Neural cell (in vitro differentiated cells): ENCODE data around the gene AP4S1. TPM values are rescaled to one million over a fixed set of nuclear protein-coding genes. Genes with fewer than 3 reads are reported as not detected.

Experiments
- H2AFZ ChIP-seq: fragments of 200-600, 300-800 bp; sonication (generic), shearing (Covaris generic); 2 replicates; pipeline ENCODE4 v1.6.0; 2014; ENCODE audit warnings: low read depth, mild to moderate bottlenecking, antibody characterized with exemption, low read length, moderate library complexity
- H3F3A ChIP-seq: fragments of 200-600 bp; shearing (Covaris generic); 2 replicates; pipeline ENCODE4 v1.6.1; 2016; ENCODE audit warnings: mild to moderate bottlenecking, moderate library complexity, mixed read lengths, antibody characterized with exemption, low read length; ENCODE audit not compliant: insufficient read depth, poor library complexity, severe bottlenecking
- H3K27ac ChIP-seq: fragments of 200-600, 300-800 bp; sonication (generic), shearing (Covaris generic); 2 replicates; pipeline ENCODE4 v1.5.1; 2014; ENCODE audit warnings: mild to moderate bottlenecking, low read length, moderate library complexity
- H3K27me3 ChIP-seq: fragments of 300-800, 200-600 bp; sonication (generic), shearing (Covaris generic); 2 replicates; pipeline ENCODE4 v1.6.0; 2014; ENCODE audit warnings: mild to moderate bottlenecking, low read depth, low read length, moderate library complexity; ENCODE audit not compliant: insufficient read depth
- H3K36me3 ChIP-seq: fragments of 300-800, 200-600 bp; sonication (generic), shearing (Covaris generic); 2 replicates; pipeline ENCODE4 v1.5.1; 2014; ENCODE audit warnings: mild to moderate bottlenecking, antibody characterized with exemption, low read length, moderate library complexity; ENCODE audit not compliant: insufficient read depth
- H3K4me2 ChIP-seq: fragments of 300-800, 200-600 bp; sonication (generic), shearing (Covaris generic); 2 replicates; pipeline ENCODE4 v1.6.0; 2014; ENCODE audit warnings: mild to moderate bottlenecking, low read length
- H3K4me3 ChIP-seq: fragments of 300-800, 200-600 bp; sonication (generic), shearing (Covaris generic); 2 replicates; pipeline ENCODE4 v1.5.1; 2014; ENCODE audit warnings: mild to moderate bottlenecking, low read length, moderate library complexity
- H3K79me2 ChIP-seq: fragments of 200-600 bp; shearing (Covaris generic); replicated peaks from 2 replicates; pipeline ENCODE4 v1.6.0; 2014; ENCODE audit warnings: mild to moderate bottlenecking, low read length, moderate library complexity; ENCODE audit not compliant: insufficient read depth
- H3K9ac ChIP-seq: fragments of 300-800, 200-600 bp; sonication (generic), shearing (Covaris generic); 2 replicates; pipeline ENCODE4 v1.6.1; 2016; ENCODE audit warnings: mild to moderate bottlenecking, low read length, mixed read lengths
- H3K9me2 ChIP-seq: fragments of 200-600 bp; shearing (Covaris generic); 2 replicates; pipeline ENCODE4 v1.6.1; 2016; ENCODE audit warnings: mild to moderate bottlenecking, low read length, mixed read lengths; ENCODE audit not compliant: insufficient read depth
- H3K9me3 ChIP-seq: fragments of 200-600, 300-800 bp; sonication (generic), shearing (Covaris generic); 2 replicates; pipeline ENCODE4 v1.6.1; 2016; ENCODE audit warnings: mild to moderate bottlenecking, mixed run types, low read length, moderate library complexity, mixed read lengths
- H4K20me1 ChIP-seq: fragments of 200-600 bp; shearing (Covaris generic); 2 replicates; pipeline ENCODE4 v1.6.1; 2016; ENCODE audit warnings: mild to moderate bottlenecking, mixed run types; ENCODE audit not compliant: insufficient read depth
- CTCF ChIP-seq: fragments of 450-650 bp; IDR thresholded peaks from 2 replicates; pipeline ENCODE4 v1.5.1; 2014; ENCODE audit warnings: antibody characterized with exemption, mild to moderate bottlenecking, moderate library complexity; ENCODE audit not compliant: poor library complexity, severe bottlenecking
- EP300 ChIP-seq: fragments of 450-650 bp; conservative IDR thresholded peaks from 2 replicates; pipeline ENCODE4 v1.6.1; 2014; ENCODE audit warnings: antibody characterized with exemption, mild to moderate bottlenecking, moderate library complexity; ENCODE audit not compliant: poor library complexity, severe bottlenecking
- EZH2 ChIP-seq: fragments of 200-600, 300-800 bp; shearing (Covaris generic), sonication (generic); IDR thresholded peaks from 2 replicates; pipeline ENCODE4 v1.6.1; 2014; ENCODE audit warnings: antibody characterized with exemption, low read length, borderline replicate concordance, mild to moderate bottlenecking; ENCODE audit not compliant: insufficient read depth, poor library complexity, severe bottlenecking
- MXI1 ChIP-seq: fragments of 450-650 bp; conservative IDR thresholded peaks from 2 replicates; pipeline ENCODE4 v1.6.1; 2014; ENCODE audit warnings: antibody characterized with exemption, mild to moderate bottlenecking; ENCODE audit not compliant: poor library complexity, severe bottlenecking
- POLR2AphosphoS5 ChIP-seq: IDR thresholded peaks from 2 replicates; pipeline ENCODE4 v1.6.1; 2012
- RAD21 ChIP-seq: fragments of 450-650 bp; conservative IDR thresholded peaks from 2 replicates; pipeline ENCODE4 v1.6.1; 2014; ENCODE audit warnings: antibody characterized with exemption, mild to moderate bottlenecking, moderate library complexity
- SMC3 ChIP-seq: fragments of 450-650 bp; conservative IDR thresholded peaks from 2 replicates; pipeline ENCODE4 v1.6.1; 2014; ENCODE audit warnings: antibody characterized with exemption, mild to moderate bottlenecking, moderate library complexity; ENCODE audit not compliant: poor library complexity
- TAF1 ChIP-seq: IDR thresholded peaks from 2 replicates; pipeline ENCODE4 v1.6.1; 2012; ENCODE audit warnings: low read depth
- polyA plus RNA-seq: library from polyadenylated mRNA; depleted of rRNA; stranded (reverse); fragments of >200 nt; gene quantifications from 2 replicates; pipeline ENCODE4 v1.2.3, GENCODE V29; 2014
- TF ChIP-seq, protein P1 (sequence below): IDR thresholded peaks from 2 replicates; pipeline ENCODE4 v1.6.1; 2012; ENCODE audit warnings: borderline replicate concordance

Gene AP4S1
- polyA plus RNA-seq, 1 donor from 2014 or later = 20.8 TPM

DNA sequence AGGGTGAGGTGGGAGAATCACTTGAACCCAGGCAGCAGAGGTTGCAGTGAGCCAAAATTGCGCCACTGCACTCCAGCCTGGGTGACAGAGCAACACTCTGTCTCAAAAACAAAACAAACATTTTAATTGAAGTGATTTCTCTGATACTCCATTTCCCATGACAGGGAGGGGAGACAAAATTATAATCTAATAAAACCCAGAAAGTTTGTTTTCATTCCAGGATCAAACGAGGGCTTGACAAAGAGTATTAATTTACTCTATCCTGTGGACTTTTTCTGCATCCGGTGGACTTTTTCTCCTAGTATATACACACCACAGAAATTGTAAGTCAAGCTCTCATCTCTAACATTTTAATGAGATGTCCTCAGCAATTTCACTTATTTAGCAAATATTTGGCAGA lies 14.5 kb upstream of the AP4S1 start:
- no peaks in the 10 kb centered on the region for H3K9me3 ChIP-seq
- H3K4me3 ChIP-seq = no peak overlapping the region
- no peak overlapping the region for H3K27ac ChIP-seq
- H3K36me3 ChIP-seq = peaks cover 4% of the 10 kb centered on the region
- no peak overlapping the region for H3K4me2 ChIP-seq
- H3K9me2 ChIP-seq = no peaks in the 10 kb centered on the region
- H3K9ac ChIP-seq = no peak overlapping the region
- TF ChIP-seq RAD21 = no peak
- no peak for TF ChIP-seq SMC3
- no peak for TF ChIP-seq MXI1
- TF ChIP-seq POLR2AphosphoS5 = no peak
- TF ChIP-seq, protein P1, sequence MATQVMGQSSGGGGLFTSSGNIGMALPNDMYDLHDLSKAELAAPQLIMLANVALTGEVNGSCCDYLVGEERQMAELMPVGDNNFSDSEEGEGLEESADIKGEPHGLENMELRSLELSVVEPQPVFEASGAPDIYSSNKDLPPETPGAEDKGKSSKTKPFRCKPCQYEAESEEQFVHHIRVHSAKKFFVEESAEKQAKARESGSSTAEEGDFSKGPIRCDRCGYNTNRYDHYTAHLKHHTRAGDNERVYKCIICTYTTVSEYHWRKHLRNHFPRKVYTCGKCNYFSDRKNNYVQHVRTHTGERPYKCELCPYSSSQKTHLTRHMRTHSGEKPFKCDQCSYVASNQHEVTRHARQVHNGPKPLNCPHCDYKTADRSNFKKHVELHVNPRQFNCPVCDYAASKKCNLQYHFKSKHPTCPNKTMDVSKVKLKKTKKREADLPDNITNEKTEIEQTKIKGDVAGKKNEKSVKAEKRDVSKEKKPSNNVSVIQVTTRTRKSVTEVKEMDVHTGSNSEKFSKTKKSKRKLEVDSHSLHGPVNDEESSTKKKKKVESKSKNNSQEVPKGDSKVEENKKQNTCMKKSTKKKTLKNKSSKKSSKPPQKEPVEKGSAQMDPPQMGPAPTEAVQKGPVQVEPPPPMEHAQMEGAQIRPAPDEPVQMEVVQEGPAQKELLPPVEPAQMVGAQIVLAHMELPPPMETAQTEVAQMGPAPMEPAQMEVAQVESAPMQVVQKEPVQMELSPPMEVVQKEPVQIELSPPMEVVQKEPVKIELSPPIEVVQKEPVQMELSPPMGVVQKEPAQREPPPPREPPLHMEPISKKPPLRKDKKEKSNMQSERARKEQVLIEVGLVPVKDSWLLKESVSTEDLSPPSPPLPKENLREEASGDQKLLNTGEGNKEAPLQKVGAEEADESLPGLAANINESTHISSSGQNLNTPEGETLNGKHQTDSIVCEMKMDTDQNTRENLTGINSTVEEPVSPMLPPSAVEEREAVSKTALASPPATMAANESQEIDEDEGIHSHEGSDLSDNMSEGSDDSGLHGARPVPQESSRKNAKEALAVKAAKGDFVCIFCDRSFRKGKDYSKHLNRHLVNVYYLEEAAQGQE = no peak
- TF ChIP-seq CTCF = no peak
- TF ChIP-seq TAF1 = no peak
- TF ChIP-seq EP300 = no peak
- no peak for TF ChIP-seq EZH2
- H3K79me2 ChIP-seq = peaks cover 66% of the 10 kb centered on the region
- H3F3A ChIP-seq = no peaks in the 10 kb centered on the region
- no peak overlapping the region for H2AFZ ChIP-seq
- no peaks in the 10 kb centered on the region for H3K27me3 ChIP-seq
- H4K20me1 ChIP-seq = no peaks in the 10 kb centered on the region

DNA sequence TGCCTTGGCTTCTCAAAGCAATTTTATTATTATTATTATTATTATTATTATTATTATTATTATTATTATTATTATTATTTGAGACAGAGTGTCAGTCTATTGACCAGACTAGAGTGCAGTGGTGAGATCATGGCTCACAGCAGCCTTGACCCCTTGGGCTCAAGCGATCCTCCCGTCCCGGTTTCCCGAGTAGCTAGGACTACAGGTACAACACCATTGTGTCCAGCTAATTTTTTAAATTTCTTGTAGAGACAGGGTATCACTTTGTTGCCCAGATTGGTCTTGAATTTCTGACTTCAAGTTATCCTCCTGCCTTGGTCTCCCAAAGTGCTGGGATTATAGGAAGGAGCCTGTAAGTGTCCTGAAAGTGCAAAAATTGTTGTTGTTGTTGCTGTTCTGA lies 11.6 kb upstream of the AP4S1 start:
- Histone ChIP-seq H3K27ac (no peak overlapping the region), H3K79me2 (peaks cover 62% of the 10 kb centered on the region), H2AFZ (no peak overlapping the region), H3K9me3 (no peaks in the 10 kb centered on the region), H3K9me2 (no peaks in the 10 kb centered on the region), H3F3A (no peaks in the 10 kb centered on the region), H3K4me3 (no peak overlapping the region), H3K9ac (no peak overlapping the region), H3K27me3 (no peaks in the 10 kb centered on the region), H4K20me1 (no peaks in the 10 kb centered on the region), H3K4me2 (no peak overlapping the region), H3K36me3 (peaks cover 4% of the 10 kb centered on the region)
- TF ChIP-seq MXI1 (no peak), SMC3 (no peak), EZH2 (no peak), POLR2AphosphoS5 (no peak), EP300 (no peak), RAD21 (no peak), CTCF (no peak), TAF1 (no peak)
- TF ChIP-seq, protein P1 = no peak
